Islet precursor cell (in vitro differentiated cells): ENCODE measurements around the gene TM4SF18.

Experiments
- DNase-seq: peaks from one replicate; pipeline ENCODE4 v3.0.0-alpha.2; 2018

Gene TM4SF18

GRCh38 chr3:149324332-149324731, 9.1 kb downstream of the TM4SF18 start:
- DNase-seq: no peak

GRCh38 chr3:149321640-149322039, 11.8 kb downstream of the TM4SF18 start:
- DNase-seq: no peak

- DNase-seq: no peak
Measured at GRCh38 chr3:149321136-149321535, 12.3 kb downstream of the TM4SF18 start.

GRCh38 chr3:149319750-149320149, 13.7 kb downstream of the TM4SF18 start:
- no peak for DNase-seq

- DNase-seq: no peak
Measured at GRCh38 chr3:149317072-149317471, 16.4 kb downstream of the TM4SF18 start.

- no peak for DNase-seq
Measured at GRCh38 chr3:149316437-149316836, 17.0 kb downstream of the TM4SF18 start.

- no peak for DNase-seq
Measured at GRCh38 chr3:149315694-149316093, 17.7 kb downstream of the TM4SF18 start.

- no peak for DNase-seq
Measured at GRCh38 chr3:149314807-149315578, 18.4 kb downstream of the TM4SF18 start.

GRCh38 chr3:149313542-149313941, 19.9 kb downstream of the TM4SF18 start:
- DNase-seq: no peak

- no peak for DNase-seq
Measured at GRCh38 chr3:149310796-149311534, 22.5 kb downstream of the TM4SF18 start.

- no peak for DNase-seq
Measured at GRCh38 chr3:149307435-149307783, 26.0 kb downstream of the TM4SF18 start.

GRCh38 chr3:149306751-149307434, 26.5 kb downstream of the TM4SF18 start:
- no peak for DNase-seq

GRCh38 chr3:149305376-149305775, 28.1 kb downstream of the TM4SF18 start:
- no peak for DNase-seq

GRCh38 chr3:149299938-149300801, 33.3 kb downstream of the TM4SF18 start:
- peak; percentile 92 for DNase-seq

GRCh38 chr3:149296972-149297371, 36.5 kb downstream of the TM4SF18 start:
- no peak for DNase-seq

- DNase-seq: no peak
Measured at GRCh38 chr3:149292666-149293065, 40.8 kb downstream of the TM4SF18 start.

- no peak for DNase-seq
Measured at GRCh38 chr3:149291178-149291577, 42.3 kb downstream of the TM4SF18 start.

GRCh38 chr3:149288655-149289054, 44.8 kb downstream of the TM4SF18 start:
- DNase-seq: no peak

- DNase-seq: no peak
Measured at GRCh38 chr3:149284034-149284433, 49.4 kb downstream of the TM4SF18 start.

GRCh38 chr3:149283401-149283800, 50.0 kb downstream of the TM4SF18 start:
- DNase-seq: no peak

- DNase-seq: no peak
Measured at GRCh38 chr3:149282836-149283235, 50.6 kb downstream of the TM4SF18 start.

GRCh38 chr3:149282322-149282721, 51.1 kb downstream of the TM4SF18 start:
- DNase-seq: no peak
